CD4-positive, alpha-beta T cell treated with Interleukin-4 for 4 hours (primary cell): ENCODE data around the gene FAM13A.

Source experiments
- DNase-seq: peaks from one replicate; pipeline ENCODE4 v3.0.0-alpha.2; 2020

FAM13A gene

DNA sequence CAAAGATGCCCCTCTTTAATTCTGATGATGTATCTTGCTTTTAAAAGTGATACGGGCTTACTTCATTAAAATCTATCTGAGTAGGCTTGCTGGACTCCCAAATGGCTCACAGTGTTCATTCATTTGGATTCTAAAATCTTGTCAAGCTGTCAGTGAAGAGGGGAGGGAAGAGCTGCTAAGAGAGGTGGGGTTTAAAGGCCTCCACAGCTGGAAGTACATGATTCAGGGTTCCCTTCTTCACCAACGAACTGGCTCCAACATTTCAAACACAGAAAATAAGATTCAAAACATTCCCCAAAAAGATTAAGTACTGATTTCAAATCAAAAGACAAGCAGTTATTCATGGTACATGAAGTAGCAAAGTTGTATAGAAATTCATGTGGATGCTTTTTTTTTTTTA is 226.4 kb downstream of the FAM13A start:
- no peak for DNase-seq

DNA sequence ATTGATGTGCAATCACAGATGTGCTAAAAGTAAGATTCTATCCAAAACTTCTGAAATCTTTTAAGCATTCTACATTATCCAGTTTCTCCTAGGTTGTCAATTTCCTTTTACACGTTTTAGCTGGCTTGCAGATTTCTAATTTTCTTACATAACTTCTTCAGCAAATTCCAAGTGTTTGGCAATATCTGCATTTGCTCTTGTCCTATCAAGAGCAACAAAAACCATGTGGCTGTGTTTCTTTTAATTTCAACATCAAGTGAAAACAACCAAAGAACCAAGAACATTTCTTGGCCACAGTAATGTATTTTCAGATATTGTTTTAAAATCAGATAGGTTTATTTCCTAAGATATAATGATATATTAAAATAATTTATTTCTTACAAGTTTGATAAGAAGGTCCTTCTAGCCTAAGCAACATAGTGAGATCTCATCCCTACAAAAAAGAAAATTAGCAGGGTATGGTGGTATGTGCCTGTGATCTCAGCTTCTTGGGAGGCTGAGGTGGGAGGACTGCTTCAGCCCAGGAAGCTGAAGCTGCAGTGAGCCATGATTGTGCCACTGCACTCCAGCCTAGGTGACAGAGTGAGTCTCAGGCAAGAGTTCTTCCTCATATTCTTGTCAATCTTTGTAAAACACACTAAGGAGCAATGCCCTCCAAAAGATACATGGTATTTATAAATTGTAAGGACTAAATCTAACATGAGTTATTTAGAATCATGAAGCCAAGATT is 228.0 kb downstream of the FAM13A start:
- DNase-seq: no peak

DNA sequence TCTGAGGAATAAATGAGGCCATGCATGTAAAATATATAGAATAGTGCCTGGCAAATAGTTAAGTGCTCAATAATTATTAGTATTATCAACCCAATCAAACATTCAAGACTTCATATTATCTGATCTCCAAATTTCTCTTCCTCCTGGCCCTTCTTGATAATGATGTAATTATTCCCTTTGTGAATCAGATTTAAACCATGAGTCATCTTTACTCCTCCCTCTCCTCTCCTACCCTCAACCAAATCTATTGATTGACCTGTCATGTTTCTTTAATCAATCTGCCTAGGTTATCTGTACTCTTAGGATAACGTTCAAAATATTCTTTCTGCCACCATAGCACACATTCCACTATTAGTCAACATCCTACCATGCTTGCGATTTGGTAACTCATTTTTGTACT is 229.5 kb downstream of the FAM13A start:
- DNase-seq: no peak

DNA sequence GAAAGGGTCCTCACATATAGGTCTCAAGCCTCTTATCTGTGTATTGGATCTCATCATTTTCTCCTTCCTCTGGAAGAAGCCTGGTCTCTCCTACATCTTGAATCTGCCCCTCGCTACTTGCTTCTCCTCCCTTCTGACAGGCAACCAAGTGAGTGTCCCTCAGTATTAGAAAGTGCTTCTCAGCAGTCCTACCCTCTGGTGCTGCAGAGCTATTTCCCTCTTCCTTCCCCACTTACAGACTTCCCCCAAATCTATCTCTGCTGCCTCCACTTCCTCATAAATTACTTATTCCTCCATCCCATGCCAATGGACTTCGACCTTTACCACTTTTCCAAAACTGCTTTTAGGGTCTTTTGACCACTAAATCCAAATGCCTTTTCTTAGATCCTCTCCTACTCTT is 230.2 kb downstream of the FAM13A start:
- no peak for DNase-seq

DNA sequence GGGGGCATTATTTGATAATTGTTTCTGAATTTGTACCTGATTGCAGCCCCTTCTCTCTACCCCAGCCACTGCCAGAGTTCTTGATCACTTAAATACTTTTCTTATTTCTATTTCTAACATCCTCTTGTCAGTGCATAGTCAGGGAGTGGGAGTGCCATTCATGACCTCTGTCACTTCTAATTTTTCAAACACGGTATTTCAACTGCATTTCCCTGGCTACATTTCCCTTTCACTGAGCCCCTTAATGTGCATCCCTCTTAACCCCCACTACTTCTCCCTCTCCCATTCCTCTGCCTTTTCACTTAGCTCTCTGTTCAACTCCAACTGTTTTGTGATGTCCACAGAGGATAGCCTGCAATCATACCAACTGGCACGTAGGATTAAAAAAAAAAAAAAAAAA is 231.1 kb downstream of the FAM13A start:
- DNase-seq: no peak

DNA sequence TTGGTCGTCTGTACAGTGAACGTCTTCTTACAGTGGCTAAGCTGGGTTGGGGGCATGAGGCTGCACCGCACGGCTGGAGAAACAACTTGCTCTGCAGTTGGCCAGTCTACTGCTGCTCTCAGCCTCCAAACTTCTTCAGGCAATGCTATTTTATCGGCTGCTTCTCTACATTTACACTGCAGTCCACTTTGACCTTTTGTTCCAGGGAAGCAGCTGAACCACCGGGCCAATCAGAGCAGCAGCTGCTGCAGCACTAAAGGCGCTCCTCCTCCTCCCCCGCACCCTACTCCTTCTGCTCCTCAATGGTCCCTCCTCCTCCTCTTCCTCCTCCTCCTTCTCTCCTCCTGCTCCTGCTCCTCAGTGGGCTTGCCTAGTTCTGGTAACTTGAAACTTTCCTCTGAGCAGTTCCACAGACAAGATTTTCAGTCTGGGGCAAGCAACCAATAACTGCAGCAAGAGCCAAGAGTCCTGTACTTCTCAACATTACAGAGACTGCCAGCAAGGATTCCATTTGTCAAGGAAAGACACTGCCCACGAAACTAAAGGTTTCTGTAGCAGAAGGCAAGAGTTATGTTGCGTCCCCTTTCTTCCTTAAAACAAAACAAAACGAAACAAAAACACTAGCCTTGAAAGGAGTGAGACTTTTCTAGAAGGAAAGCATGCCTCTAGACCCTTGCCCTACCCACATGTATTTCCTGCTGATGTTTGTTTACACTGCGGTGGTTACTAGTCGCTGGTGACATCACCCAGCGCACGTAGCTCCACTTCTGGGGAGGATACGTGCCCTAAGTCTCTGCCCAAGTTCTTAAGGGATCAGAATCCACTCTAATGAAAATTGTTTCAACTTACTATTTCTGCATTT is 233.7 kb downstream of the FAM13A start:
- DNase-seq: peak; percentile 83

DNA sequence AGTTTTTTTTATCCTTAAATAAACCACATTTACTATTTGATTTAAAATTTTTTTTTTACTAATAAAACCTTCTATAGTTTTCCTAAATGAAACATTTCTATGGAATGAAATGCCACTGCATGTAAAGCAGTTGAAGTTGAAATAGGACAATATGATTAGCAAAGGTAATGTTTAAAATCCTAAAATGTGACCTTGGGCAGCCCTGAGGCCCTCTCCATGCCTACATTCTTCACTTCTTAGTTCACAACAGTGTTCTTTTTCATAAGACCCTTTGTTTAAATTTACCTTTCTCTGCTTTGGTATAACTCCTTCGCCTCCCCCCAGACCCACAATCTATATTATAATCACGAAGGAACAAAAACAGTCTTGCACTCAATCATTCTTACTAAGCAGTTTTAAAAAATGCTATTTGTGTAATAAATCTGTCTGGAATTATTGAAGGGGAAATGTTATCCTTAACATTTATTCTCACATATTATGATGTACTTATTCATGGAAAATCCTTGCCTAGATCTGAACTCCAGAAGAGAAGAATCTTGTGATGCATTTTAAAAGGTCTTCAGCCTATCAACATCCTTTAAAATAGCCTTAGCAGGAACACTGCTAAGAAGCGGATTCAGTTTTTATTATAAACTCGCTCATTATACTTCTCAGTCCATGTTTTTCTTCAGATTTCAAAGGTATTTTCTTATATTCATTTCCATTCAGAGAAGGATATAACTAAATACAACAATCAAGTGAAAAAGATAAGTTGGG is 234.8 kb downstream of the FAM13A start:
- DNase-seq: no peak

DNA sequence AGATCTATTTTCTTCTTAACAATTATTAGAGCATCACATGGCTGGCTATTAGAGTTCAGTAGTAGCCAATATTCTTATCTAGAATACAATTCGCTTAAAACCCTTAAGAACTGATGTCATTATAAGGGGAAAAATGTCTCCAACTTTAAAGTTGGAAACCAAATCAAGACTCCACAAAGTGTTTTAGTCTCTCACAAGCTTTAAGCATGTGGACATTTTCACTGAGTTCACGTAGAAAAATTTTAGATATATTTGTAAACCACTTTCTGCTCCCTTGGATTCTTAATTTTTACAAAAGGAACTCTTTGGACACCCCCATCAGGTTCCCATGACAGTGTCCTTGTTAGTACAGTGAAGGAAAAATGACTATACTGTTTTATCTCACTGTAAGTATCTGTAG is 235.5 kb downstream of the FAM13A start:
- DNase-seq: no peak

DNA sequence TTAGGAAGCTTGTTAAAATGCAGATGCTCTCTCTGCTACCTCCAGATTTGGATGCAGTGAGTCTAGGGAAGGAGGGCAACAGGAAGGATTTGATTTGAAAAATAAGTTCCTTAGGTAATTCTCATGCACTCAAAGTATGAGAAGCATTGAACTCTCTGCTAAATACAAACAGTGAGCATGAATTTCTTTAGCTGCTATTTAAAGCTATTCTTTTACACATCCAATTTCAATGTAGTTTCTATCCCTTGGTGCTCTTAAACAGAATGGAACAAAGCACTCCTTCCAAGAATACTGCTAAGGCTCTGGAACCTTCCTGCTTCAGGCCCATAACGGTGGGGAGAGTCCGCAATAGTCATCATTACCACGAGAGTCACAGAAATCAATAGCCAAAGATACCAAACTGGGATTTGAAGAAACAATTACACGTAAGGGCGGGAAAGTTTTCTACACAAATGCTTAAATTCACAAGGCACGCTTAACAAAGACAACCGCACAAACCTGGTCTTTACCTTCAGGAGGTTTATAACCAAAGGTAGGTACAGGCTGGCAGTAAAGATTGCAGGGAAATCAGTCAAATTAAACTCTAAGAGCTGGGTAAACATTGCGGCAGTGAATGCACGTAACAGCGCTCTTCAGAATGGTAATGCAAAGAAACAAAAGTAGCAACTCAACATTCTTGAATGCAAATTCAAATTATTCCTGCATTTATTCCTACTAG is 236.1 kb downstream of the FAM13A start:
- DNase-seq: no peak

DNA sequence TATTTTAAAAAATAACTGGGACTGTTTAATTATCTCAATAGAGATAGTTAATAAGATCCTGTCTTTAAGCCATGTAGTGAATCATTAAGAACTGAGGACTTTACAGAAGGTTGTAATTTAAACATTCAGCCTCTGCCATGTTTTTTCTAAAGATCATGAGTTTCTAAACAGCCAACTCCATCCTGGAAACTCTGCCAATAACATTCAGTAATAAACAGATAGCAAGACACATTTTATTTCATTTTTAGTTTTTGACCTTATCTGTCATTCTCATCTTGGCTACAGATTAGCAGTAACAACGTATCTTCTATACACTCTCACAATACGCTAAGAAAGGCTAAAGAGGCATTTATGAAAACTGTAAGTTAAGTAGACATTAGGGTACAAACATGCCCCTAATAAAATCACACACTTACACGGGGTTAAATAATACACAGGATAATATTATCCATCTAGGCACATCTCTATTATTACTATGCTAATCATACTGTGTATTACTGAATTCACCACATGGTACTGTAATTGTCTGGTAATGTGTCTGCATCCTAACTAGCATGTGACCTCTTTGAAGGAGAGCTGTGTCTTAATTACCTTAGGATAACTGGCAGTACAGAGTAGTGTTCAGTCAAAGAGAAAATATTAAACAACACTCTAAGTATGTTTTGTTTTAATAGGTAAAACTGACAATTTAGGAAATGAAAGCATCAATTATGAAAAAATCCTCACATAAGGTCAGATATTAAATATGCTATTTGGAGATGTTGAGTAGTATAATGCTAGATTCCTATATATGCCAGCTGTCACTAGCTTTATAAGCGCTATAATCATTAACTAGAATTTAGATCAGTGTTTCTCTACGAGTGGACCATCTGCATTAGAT is 236.9 kb downstream of the FAM13A start:
- DNase-seq: no peak

DNA sequence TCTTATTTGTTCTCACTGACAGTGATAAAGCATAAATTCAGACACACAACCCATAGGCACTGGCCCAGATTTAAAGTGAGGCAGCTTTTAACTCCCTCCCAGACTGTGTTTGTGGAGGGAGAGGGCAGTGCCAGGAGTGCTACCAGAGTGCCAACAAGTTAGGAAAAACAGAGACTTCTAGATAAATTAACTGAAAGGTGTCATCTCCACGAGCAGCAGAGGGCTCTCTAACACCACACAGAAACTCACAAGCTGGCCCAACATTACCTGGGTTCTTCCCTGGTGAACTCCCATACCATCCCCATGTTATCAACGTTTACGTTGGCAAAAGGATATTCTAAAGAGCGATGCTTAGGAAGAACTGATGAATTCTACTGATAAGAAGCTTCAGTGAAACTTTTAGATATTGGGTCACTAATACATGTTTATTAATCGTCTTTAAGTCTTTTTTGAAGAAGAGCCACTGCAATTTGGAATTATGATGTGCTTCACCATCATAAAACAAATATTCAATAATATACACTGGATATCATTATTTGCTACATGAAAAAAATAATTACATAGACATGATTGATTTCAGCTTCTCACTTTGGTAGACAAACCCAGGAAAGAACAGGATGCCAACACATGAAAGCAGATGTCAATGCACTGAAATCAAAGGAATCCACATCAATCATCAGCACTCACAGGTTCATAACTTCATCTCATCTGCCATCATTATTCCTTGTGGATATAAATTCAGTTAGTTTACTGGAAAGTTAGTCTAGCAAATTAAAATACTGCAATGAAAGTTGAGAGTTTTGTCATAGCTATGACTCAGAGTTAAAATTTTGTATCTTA is 238.1 kb downstream of the FAM13A start:
- peak; percentile 54 for DNase-seq

DNA sequence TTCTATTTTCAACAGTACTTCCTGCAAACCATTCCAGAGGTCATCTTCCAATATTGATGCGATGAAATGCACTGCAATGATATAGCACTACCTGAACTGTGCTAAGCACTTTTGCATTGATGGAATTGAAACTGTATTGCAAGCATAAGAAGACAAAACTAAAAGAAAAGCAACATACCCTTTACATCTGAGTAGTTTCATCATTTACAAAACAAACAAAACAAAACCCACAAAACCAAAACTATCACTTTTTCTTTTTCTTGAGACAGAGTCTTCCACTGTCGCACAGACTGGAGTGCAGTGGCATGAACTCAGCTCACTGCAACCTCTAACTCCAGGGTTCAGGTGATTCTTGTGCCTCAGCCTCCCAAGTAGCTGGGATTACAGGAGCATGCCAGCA is 239.2 kb downstream of the FAM13A start:
- DNase-seq: no peak

DNA sequence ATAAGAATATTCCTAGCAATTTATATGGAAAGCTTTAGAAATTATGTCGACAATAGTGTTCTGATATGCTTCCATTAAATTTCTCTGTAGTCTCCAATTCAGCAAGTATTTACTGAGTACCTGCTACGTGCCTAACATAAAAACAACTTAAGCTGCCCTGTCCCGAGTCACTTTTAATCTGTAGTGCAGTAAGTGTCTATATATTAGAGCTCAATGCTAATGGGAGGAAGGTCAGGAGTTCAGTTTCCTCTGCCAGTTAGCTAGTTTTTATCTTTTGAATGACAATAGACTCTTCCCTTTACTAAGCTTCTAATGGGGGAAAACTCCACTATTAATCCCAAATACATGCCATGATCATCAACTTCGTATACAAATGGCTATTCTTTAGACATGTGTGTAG is 240.6 kb downstream of the FAM13A start:
- DNase-seq: no peak

DNA sequence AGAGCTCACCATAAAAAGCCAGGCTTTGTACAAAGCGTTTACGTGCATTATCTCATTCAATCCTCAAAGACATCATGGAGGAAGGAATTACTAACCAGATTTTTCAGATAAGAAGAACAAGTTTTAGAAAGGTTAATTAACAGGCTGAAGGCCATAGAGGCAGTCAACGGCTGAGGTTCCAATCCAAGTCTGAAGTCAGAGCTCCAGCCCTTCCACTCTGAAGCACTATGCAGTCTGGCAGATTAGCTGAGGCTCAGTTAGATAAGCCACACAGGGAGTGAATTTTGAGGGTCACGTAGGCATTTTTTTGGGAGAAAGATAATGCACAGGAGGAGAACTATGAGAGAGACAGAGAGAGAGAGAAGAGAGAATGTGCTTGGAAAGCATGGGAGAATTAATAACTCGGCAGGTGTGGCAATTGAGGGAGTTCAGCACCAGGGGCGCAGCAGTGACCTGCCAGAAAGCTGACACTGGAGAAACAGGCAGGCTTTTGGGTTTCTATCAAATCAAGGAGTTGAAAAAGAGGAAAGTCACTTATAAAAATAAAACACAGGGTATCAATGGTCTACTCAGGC is 242.9 kb downstream of the FAM13A start:
- DNase-seq: no peak

DNA sequence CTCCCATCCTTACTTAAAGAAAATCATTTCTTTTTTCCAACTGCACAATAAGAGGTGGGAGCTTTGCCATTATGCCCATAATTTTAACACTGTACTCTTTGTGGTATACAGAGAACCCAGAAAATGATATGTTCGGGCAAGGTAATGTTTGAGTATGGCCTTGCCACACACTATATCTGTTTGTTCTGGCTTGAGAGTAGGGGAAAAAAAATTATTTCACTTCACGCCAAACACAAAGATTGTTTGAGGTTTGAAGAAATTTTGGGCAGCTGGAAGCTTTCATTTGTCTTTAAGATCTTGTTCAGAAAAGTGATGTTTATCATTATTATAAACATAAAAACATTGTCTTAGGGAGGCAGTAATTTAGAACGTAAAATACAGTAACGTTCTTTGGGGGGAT is 244.0 kb downstream of the FAM13A start:
- DNase-seq: no peak

DNA sequence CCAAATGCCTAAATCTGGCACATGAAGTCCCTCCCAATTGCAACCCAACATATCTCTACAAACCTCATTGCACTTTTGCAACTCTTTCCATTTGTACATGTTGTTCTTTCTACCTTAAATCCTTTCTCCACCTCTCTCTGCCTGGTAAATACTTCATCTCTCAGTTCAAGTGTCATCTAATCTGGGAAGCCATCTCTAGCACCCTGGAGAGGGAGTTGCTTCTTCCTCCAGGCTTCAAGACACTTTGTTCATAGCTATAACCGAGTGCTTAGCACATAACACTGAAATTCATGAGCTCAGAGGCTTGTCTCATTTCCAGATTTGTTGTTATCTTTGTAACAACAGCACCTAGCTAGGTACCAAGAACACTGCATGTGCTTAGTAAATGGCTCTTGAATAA is 244.6 kb downstream of the FAM13A start:
- no peak for DNase-seq

DNA sequence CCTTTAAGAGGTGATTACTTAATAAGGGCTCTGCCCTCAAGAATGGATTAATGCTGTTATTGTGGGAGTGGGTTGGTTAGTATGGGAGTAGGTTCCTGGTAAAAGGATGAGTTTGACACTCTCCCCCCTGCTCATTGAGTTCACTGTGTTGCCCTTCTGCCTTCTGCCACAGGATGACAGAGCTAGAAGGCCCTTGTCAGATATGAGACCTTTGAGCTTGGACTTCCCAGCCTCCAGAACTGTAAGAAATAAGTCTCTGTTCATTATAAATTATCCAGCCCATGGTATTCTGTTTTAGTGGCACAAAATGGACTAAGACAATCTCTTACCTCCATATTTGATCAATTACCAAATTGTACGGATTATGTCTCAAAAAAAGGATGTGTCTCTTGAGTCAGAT is 245.1 kb downstream of the FAM13A start:
- DNase-seq: no peak

DNA sequence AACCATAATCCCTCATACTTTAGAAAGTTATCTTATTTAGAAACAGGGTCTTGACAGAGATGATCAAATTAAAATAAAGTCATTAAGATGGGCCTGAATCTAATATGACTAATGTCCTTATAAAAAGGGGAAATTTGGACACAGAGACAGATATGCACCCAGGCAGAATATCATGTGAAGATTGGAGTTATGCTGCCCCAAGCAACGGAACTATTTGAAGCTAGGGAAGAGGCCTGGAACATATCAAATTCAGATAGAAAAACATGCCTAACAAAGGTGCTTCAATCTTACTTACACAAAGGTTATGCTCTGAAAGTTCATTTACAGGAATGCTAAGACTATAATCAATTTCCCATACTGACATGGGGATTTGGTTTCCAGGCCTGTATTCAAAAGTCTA is 246.7 kb downstream of the FAM13A start:
- no peak for DNase-seq

DNA sequence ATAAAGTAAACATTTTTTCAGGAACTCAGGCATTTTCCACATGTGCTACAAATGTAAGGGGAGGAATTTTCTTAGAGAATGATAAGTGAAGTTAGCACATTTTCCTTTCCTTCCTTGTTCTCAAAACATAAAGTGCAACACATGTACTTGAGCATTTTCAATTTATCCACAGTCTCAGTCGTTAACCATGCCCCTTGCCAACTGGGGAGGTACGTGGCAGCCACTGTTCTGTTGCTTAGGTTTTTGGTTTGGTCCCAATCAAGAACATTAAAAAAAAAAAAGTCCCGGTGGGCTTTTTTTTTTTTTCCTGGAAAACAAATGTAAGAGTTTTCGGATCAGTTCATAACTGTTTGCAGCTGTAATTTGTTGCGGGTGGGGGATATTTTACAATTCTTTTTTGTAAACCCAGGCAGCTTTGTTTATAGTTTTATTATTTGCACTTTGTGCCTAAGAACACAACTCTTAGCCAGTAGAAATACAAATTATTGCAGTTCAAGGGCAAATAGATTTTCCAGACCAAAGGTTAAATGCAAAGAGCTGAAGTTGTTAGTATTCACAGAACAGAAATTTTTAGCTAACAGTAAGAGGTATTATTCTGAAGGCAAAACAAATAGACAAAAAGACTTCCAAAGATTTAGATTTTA is 247.3 kb downstream of the FAM13A start:
- no peak for DNase-seq

DNA sequence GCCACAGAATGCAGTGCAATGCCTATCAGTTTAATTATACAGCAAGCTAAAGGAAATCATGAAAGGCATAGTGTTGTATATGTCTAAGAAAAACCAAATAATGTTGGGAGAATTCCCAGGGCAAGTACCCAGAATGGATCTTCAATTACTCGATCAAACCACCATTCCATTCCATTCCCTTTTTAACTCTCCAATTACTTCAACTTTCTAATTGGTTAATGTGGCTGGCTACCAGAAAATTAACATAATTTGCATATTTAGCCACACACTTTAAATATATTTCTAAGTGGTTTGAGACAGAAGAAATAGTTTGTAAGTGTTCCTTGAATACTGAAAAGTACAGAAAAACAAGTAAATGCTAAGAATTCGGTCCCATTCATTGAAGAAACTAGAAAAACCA is 247.9 kb downstream of the FAM13A start:
- no peak for DNase-seq
